SIG-M5 treated with dmso at 0.1 percent for 504 hours (cell line): ENCODE data around the gene ROBO1.

Experiments used
- DNase-seq: peaks from one replicate; lab custom pipeline; 2025; ENCODE audit not compliant: unreplicated experiment; lab: John Stamatoyannopoulos, UW

ROBO1 gene

DNA sequence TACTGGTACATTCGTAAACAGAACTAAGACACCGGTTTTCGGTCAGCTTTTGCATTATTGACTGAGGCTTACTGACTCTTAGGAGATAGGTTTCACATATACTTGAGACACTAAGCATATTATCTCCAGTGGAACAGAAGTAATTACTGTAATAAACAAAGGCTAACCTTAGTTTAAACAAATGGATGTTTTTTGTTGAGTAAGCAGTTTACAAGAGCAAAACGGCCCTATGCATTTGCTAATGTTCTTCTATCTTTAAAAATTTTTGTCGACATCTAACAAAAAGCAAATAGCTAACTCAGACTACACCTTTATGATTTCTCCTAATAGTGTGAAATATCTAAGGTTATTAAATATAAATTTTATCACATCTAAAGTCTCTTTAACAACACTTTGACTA, 664.5 kb downstream of the ROBO1 start:
- DNase-seq = no peak

DNA sequence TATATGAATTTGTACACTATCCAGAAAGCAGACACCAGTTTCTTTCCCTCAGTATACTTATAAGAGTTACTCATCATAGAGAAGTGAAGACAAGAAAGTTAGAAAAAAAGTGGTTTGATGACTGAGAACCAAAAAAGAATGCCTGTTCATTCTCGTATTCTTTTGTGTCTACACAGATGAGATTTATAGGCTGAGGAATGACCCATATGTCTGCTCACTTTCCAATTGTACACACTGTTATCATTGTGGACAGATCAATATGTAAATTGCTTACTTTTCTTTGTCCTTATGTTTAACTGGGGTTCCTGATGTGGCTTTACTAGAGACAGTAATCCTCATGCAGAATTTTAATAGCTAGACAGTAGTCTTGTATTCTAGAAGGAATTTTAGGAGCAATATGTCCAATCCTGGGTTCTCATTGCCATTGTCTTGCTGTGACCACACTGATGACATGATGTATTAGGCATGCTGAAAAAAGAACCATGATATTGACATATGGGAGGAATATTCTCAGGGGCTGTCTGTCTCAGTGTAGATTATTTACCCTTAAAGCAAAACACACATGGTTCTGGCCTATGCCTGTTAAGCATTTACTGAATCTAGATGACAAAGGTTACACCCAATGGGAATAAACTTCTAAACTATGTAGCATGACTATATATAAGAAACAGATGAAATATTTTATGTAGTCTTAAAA, 669.7 kb downstream of the ROBO1 start:
- DNase-seq = no peak

DNA sequence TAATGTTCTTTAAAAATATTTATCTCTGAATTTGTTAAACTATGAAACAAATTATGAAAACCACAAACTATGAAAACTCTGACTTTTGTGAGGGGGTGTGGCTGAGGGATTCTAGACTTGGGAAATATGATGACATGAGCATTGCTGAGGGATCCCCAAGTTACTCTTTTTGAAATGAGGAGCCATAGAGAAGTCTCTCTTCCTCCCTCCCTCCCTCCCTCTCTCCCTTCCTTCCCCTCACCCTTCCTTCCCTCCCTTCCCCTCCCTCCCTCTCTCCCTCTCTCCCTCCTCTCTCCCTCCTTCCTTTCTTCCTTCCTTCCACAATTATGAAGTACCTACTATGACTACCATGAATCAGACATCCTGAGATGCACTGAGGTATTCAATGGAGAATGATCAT, 673.1 kb downstream of the ROBO1 start:
- no peak for DNase-seq

DNA sequence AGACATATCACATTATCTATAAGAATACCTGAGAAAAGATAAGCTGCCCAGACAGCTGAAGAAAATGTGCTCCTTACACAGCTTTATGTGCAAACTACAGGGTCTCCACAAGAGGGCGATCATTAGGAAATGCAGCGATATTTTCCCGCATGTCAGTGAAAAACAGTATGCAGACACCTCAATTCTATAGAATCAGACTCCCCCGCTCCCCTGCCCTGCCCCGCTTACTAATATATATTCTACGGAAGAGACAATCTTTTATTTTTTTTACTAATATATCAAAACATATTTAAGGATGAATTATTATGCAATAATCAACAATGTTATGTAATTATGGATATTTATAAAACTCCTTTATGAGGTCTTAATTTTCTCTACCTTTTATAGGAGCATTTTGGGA, 681.3 kb downstream of the ROBO1 start:
- peak; percentile 64 for DNase-seq

DNA sequence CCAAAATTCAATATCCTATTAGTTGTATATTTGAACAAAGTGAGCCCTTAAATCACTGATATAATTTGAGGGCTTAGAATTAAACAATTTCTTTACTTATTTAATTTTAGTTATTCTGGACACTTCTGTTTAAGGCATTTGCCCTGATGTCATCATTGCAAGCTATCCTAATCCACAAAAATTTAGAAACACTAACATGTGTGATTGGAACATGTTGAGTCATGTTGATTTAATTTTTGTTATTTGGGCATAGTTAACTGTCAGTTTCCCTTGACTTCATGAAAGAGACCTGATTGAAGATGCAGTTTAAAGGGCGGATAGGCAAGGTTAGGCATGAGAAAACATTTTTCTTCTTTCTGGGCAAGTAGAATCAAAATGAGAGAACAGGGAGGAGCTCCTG, 682.6 kb downstream of the ROBO1 start:
- DNase-seq = no peak

DNA sequence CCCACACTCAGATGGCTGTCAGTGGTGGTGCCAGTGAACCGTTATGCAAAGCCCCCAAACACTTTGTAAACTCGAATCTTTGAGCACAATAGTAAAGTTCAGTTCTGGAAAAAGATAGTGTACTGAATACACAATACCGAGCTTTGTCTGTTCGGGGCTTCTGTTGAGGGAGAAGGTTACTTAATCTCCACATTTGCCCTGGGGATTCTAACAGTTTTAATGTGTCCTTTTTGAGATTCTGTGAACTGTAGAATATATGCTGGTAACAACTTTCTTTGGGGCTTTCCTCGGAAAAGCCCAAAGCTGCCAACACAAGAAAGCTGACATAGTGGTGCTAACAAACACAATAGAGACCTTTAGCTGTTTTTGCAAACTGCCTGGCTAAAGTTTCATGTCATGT, 686.5 kb downstream of the ROBO1 start:
- no peak for DNase-seq

DNA sequence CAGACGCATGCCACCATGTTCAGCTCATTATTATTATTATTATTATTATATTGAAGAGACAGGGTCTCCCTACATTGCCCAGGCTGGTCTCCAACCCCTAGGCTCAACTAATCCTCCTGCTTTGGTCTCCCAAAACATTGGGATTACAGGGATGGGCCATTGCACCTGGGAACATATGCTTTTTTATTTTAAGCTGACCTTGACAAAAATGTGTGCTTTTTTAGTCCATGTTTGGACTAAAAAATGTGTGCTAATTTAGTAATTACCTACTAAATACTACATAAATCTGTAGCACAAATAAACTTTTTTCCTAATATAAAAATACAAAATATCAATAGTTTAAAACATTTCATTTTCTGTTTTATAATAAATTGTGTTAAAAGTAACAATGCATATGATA, 693.2 kb downstream of the ROBO1 start:
- DNase-seq = no peak

DNA sequence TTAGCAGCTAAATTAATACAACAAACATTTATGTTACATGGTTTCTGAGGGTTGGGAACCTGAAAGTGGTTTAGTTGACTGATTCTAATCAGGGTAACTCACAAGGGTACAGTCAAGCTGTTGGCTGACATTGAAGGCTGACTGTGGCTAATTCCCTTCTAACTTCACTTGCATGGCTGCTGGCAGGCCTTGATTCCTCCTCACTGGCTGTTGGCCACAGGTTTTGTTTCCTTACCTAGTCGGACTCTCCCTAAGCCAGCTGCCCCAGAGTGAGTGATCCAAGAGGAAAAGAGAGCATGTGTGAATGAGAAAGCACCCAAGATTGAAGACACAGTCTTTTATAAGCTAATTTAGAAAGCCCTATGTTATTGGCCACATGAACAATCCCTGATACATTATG, 700.1 kb downstream of the ROBO1 start:
- DNase-seq = no peak

DNA sequence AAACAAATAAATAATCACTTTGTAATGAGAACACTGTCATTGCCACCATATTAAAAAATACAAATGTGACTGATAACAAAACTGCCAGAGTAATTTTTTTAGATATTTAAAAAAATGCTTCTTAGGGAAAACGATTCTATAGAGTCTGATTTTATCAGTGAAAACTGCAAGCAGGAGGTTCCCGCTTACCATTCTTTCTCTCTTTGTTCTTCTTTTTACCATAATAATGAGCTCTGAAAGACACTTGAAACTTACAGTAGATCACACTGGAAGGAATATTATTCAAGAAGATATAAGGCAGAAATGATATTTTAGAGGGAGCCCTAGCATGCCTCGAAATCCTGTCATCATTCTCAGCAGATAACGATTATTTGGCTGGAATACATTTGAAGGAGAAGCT, 701.3 kb downstream of the ROBO1 start:
- DNase-seq = no peak

DNA sequence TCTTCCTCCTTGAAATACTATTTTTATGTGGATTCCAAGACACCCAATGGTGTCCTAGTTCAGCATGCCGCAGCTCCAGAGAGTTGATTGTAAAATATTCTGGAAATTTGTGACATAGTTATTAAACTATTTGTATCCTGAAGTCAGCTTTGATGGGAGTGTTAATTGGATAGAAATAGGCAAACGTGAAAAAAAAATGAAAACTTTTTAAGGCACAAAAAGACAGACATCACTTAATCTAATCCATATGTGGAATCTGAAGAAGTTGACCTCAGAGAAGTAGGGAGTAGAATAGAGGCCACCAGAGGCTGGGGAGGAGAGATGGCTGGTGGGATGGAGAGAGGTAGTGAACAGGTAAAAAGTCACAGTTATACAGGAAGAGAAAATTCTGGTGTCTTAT, 704.2 kb downstream of the ROBO1 start:
- DNase-seq = no peak

DNA sequence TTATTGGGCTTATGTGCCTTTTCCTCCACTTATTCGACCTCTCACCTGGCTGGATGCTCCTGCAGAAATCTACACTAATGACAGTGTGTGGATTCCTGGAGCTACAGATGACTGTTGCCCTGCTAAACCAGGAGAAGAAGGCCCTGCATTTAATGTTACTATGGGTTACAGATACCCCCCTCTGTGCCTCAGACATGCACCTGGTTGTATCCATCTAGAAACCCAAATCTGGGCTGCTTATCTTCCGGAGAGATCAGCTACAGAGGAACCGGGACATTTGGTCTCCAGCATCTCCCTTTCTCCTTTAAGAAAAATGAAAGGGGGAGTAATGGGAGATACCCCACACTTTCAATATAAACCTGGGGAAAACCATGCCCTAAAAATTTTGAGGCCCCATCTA, 710.0 kb downstream of the ROBO1 start:
- DNase-seq = no peak

DNA sequence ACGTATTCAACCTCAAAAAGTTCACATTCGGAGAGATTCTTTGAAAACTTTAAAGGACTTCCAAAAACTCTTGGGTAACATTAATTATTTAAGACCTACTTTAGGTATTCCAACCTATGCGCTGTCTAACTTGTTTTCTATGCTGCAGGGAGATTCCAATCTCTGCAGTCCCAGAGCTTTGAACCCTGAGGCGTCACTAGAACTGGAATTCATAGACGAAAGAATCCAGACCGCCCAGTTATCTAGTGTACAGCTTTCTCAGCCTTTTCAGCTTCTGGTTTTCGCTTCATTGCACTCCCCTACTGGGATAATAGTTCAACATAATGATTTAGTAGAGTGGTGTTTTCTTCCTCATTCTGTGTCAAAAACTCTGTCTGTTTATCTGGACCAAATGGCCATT, 711.3 kb downstream of the ROBO1 start:
- no peak for DNase-seq

DNA sequence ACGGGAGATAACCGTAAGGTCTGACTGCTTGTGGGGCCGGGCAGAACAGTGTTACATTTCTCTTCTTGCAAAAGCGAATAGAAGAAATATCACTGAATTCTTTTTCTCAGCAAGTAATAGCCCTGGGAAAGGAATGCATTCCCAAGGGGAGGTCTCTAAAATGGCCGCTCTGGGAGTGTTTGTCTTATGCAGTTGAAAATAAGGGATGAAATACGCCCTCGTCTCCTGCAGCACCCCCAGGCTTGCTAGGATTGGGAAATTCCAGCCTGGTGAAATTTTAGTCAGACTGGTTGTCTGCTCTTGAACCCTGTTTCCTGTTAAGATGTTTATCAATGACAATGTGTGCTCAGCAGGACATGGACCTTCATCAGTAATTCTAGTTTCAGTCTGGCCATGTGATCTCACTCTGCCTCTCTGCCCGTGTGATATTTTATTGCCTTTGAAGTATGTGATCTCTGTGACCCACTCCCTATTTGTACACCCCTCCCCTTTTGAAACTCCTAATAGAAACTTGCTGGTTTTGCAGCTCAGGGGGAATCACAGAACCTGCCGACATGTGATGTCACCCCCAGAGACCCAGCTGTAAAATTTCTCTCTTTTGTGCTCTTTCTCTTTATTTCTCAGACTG, 715.6 kb downstream of the ROBO1 start:
- DNase-seq = no peak

DNA sequence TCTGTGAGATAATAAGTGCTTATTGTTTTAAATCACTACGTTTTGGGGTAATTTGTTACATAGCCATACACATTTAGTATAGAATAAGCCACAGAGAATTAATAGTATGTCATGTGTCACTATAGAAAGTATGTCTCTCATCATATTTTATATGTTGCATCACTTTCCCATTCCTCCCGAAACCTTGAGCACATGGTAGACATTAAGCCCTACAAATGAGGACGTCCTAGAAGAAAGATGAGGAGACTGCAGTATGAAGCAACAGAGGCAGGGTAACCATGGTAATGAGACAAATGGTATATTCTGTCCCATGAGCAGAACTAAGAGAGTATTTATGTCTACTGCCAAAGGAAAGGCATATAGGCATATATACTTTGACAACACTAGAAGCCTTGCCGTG, 720.2 kb downstream of the ROBO1 start:
- no peak for DNase-seq

DNA sequence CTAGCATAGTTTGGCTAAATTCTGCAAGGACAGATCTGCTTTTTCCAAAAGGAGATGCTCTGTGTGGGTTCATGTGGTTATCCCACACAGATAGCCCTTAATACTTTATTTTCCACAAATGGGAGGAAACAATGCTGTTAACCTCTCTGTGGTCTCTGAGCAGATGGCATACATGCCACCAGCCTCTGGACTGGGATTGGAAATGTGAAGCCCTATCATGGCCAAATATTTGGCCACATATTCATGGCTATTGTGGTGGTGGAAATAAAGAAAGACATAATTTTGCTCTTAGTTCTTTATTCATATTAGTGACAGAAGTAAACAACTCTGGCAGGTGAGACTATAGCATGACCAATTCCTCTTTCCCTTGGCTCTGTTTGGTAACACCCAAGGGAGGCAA, 726.2 kb downstream of the ROBO1 start:
- DNase-seq = no peak

DNA sequence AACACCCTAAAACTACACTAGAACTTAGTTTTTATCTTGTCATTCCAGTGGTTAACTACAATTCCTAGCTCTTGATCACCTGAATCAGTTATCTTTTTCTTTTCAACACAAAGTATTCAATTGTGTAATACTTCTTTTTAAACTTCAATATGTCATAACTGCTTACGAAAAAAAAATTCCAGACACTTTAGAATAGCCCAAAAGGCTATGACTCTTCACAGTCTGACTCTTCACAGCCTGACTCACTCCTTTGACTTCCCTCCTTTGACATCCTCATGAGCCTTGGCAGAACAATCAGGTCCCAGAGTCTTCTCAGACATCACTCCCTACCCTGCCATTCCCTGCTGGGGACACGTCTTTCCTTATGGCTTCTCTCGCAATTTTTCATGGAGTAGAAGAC, 727.1 kb downstream of the ROBO1 start:
- no peak for DNase-seq

DNA sequence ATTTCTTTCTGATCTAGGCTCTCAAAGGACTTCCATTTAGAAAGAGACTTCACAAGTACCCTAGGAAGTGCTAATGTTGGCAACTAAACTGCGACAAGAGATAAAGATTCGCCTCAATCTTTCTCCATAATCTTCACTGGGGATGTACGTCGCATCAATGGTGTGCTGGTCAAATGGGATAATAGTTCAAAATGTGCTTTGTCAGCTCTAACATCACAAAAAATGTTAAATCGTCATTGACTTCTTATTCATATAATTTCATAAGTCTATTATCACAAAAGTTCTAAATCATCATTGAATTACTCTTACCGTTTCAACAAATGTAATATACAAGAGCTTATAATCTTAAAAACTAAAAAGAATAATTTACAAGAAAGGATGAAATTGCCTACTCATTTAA, 727.7 kb downstream of the ROBO1 start:
- no peak for DNase-seq

DNA sequence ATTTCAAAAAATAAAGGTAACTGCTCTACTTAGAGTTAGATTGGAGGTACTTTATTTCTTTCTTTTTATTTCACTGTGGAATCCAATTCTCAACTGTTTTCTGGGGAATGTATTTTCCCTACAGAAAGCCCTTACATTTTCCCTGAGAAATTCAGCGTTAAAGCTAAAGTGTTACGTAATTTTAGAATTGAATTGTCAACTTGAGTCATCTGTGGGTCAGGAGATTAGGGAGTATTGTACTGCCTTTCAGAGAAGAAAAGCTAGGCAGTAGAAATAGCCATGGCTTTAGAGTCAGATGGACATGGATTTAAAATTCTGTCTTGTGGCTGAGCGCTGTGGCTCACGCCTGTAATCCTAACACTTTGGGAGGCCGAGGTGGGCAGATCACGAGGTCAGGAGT, 728.6 kb downstream of the ROBO1 start:
- DNase-seq = no peak

DNA sequence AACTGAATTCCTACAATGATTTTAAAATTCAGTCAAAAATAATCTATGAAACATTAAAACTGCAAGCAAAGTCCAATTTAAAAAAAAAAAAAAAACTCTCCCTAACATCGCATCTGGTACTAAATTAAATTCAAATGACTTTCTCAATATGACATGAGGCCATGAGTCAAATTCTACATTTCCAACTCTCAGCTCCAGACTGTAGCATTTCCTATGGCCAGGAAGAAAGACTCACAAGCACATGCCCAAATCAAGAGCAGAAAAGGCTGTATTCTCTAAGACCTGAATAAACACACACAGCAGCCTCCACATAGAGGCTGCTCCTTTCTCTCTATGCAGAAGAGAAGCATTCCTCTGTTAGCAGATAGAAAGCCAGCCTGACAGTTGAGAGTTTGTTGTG, 729.2 kb downstream of the ROBO1 start:
- no peak for DNase-seq

DNA sequence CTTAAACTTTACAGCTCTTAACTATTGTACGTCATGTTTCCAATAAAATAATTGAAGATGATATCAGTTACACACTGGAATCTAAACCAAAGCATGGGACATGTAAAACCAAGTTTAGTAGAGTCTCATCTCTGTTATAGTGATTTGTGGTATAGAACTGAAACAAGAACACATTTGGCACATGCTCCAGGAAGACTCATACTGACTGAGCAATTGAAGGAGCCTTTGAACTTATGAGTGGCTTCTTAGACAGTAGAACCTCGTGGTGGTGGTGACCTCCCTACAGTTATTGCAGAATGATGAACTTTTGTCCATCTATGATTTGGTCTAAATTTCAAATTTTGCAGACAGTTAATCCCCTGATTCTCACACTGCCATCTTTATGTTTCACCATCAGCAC, 729.7 kb downstream of the ROBO1 start:
- no peak for DNase-seq

DNA sequence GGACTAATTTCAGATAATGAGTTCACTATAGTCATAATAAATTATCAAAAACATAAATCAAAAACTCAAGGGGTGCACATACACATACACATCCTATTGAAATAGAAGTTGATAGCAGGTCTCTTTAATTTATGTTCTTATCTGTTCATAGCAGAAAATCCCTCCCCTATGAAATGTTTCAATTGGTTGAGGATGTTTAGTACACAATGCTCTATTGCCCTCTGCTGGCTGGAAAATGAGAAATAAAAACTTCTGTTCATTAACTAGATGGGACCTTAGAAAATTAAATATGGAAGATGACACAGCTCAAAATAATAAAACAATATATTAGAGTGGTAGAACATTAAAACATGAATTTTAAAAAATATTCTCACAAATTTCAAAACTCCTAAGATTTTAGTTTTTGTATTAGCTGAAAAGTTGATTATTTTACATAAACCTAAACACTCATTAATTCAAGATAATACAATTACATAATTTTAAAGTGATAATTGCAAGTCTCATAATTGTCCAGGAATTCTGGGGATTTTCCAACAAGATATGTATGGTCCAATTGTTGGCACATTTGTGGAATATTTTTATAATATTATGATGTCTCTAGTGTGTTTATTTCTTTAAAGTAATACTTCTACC, 735.0 kb downstream of the ROBO1 start:
- peak; percentile 57 for DNase-seq

DNA sequence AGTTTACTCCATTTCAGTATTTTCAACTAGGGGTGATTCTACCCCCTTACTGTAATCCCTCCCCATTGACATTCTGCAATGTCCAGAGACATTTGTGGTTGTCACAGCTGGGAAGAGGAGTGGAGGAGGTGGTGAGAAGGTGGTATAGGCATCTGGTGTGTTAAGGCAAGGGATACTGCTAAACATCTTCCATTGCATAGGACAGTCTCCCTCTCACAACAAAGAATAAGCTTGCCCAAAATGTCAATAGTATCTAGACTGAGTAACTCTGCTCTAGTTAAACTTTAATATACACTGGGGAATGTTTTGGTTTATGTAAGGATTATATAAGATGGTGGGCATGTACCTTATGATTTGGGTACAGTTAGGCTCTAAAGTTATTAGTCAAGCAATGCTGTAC, 737.6 kb downstream of the ROBO1 start:
- DNase-seq = no peak

DNA sequence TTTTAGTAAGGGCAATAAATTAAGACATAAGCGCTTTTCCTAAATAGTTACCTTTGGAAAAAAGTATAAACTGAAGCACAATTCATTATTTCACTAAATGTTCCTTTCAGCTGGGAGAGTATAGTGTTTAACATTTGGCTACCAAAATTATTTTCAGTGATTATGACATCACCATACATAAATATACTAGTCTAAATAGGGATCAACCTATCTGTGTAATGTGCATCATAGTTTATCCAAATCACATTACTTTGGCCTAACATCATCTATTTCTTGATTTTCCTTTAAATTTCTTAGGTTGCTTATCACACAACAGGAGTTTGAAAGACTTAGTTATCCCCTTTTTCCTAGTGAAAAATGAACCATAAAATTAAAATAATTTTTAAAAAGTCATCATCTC, 738.9 kb downstream of the ROBO1 start:
- DNase-seq = no peak
